HCT116 (cell line): ENCODE results near the gene TFAP2D. TPM values are rescaled to one million over a fixed set of nuclear protein-coding genes. Genes with fewer than 3 reads are reported as not detected.

Source experiments
- ATAC-seq: fragments of 200-7000 bp; cut with Tn5 transposase; 2 replicates; pipeline ENCODE4 v1.9.1; 2020; ENCODE audit warnings: mild to moderate bottlenecking, moderate library complexity
- BruUV-seq: library from RNA; stranded (reverse); fragments of 400-500 nt; replicated peaks from 2 replicates; lab custom pipeline; 2021; lab: Mats Ljungman, UMichigan
- CTCF ChIA-PET: fragments of 300-600 bp; sonication (Branson Sonifier 250); formaldehyde crosslinking; loops from one replicate; lab custom pipeline; 2021; ENCODE audit warnings: antibody characterized with exemption; lab: Charles Lee
- POLR2A ChIA-PET: fragments of 300-600, 350-600 bp; sonication (Branson Sonifier 250); formaldehyde crosslinking; loops from one replicate; lab custom pipeline; 2021; ENCODE audit warnings: antibody characterized with exemption; lab: Charles Lee
- RAD21 ChIA-PET, 2 experiments: fragments of 300-600 bp; sonication (Branson Sonifier 250); formaldehyde crosslinking; loops; one replicate each; lab custom pipeline; 2023; ENCODE audit warnings: low total read pairs in 2 of 2; ENCODE audit not compliant: uncharacterized antibody in 2 of 2, unreplicated experiment in 2 of 2, low non-redundant PET in 1 of 2; lab: Charles Lee
- DNase-seq: peaks from one replicate; pipeline ENCODE4 v3.0.0-alpha.2; 2010; ENCODE audit warnings: low read depth, low spot score
- H2AFZ ChIP-seq: fragments of 200-600 bp; shearing (Covaris generic), sonication (generic); 2 replicates; pipeline ENCODE4 v1.6.1; 2017; ENCODE audit warnings: low read depth, mixed run types, mixed read lengths, antibody characterized with exemption, low read length; ENCODE audit not compliant: poor library complexity, severe bottlenecking
- H3K27ac ChIP-seq: 2 replicates; pipeline ENCODE4 v1.5.1; 2012; ENCODE audit warnings: low read depth, low read length
- H3K27me3 ChIP-seq: fragments of 200-600 bp; sonication (generic); 2 replicates; pipeline ENCODE4 v1.6.1; 2016; ENCODE audit warnings: mixed run types, low read length, mixed read lengths; ENCODE audit not compliant: insufficient read depth
- H3K36me3 ChIP-seq, 2 experiments: fragments of 200-500 bp in 1 of 2; fragments of 200-600 bp in 1 of 2; sonication (Bioruptor generic) in 1 of 2; sonication (generic) in 1 of 2; 2 replicates each; pipeline versions ENCODE4 v1.5.1 to v1.6.1; 2014 to 2016; ENCODE audit warnings: low read length in 2 of 2, inconsistent platforms in 1 of 2, mixed read lengths in 1 of 2, mixed run types in 1 of 2; ENCODE audit not compliant: insufficient read depth in 2 of 2, control insufficient read depth in 1 of 2
- H3K4me1 ChIP-seq, 2 experiments: fragments of 200-600 bp in 1 of 2; sonication (generic) in 1 of 2; 2 replicates each; pipeline versions ENCODE4 v1.5.1 to v1.6.1; 2012 to 2017; ENCODE audit warnings: low read length in 2 of 2, inconsistent platforms in 1 of 2, mild to moderate bottlenecking in 1 of 2, mixed read lengths in 1 of 2, mixed run types in 1 of 2, moderate library complexity in 1 of 2; ENCODE audit not compliant: insufficient read depth in 2 of 2, control insufficient read depth in 1 of 2
- H3K4me2 ChIP-seq: fragments of 200-600 bp; sonication (generic); 2 replicates; pipeline ENCODE4 v1.6.1; 2017; ENCODE audit warnings: mixed run types, low read length, mixed read lengths
- H3K4me3 ChIP-seq, 2 experiments: fragments of 200-600 bp in 1 of 2; sonication (generic) in 1 of 2; replicated peaks in 1 of 2; 2 replicates each; pipeline ENCODE4 v1.5.1; 2011 to 2016; ENCODE audit warnings: low read length in 2 of 2, control low read depth in 1 of 2, low read depth in 1 of 2, mild to moderate bottlenecking in 1 of 2, mixed read lengths in 1 of 2, mixed run types in 1 of 2
- H3K79me2 ChIP-seq: fragments of 200-600 bp; sonication (generic); 2 replicates; pipeline ENCODE4 v1.6.1; 2017; ENCODE audit warnings: mild to moderate bottlenecking, mixed run types, low read length, moderate library complexity, mixed read lengths; ENCODE audit not compliant: insufficient read depth
- H3K9ac ChIP-seq: fragments of 200-600 bp; sonication (generic); 2 replicates; pipeline ENCODE4 v1.6.1; 2016; ENCODE audit warnings: low read length, mixed read lengths
- H3K9me2 ChIP-seq: fragments of 200-600 bp; sonication (generic), shearing (Covaris generic); 2 replicates; pipeline ENCODE4 v1.6.1; 2017; ENCODE audit warnings: mixed run types, mild to moderate bottlenecking, moderate library complexity; ENCODE audit not compliant: insufficient read depth
- H3K9me3 ChIP-seq, 2 experiments: fragments of 200-500 bp in 1 of 2; fragments of 200-600 bp in 1 of 2; sonication (Bioruptor generic) in 1 of 2; sonication (generic) in 1 of 2; 2 replicates each; pipeline ENCODE4 v1.6.1; 2014 to 2017; ENCODE audit warnings: low read length in 2 of 2, mixed read lengths in 2 of 2, inconsistent platforms in 1 of 2, low read depth in 1 of 2, mild to moderate bottlenecking in 1 of 2, mixed run types in 1 of 2, moderate library complexity in 1 of 2; ENCODE audit not compliant: control insufficient read depth in 1 of 2, insufficient read depth in 1 of 2
- H4K20me1 ChIP-seq: fragments of 200-600 bp; sonication (generic), shearing (Covaris generic); 2 replicates; pipeline ENCODE4 v1.6.1; 2017; ENCODE audit warnings: mixed run types, mild to moderate bottlenecking, moderate library complexity; ENCODE audit not compliant: insufficient read depth
- ATF3 ChIP-seq: IDR thresholded peaks from 2 replicates; pipeline ENCODE4 v1.6.1; 2012
- CEBPB ChIP-seq: IDR thresholded peaks from 2 replicates; pipeline ENCODE4 v1.6.1; 2012; ENCODE audit warnings: low read depth
- EZH2phosphoT487 ChIP-seq: fragments of 200-600 bp; IDR thresholded peaks from 2 replicates; pipeline ENCODE4 v1.6.1; 2018; ENCODE audit warnings: antibody characterized with exemption, borderline replicate concordance
- FOSL1 ChIP-seq: IDR thresholded peaks from 2 replicates; pipeline ENCODE4 v1.6.1; 2012; ENCODE audit warnings: low read depth
- JUND ChIP-seq: IDR thresholded peaks from 2 replicates; pipeline ENCODE4 v1.6.1; 2012
- MAX ChIP-seq: IDR thresholded peaks from 2 replicates; pipeline ENCODE4 v1.6.1; 2012
- POLR2A ChIP-seq: IDR thresholded peaks from 2 replicates; pipeline ENCODE4 v1.7.0; 2011; ENCODE audit warnings: borderline replicate concordance; ENCODE audit not compliant: insufficient read depth, insufficient read length; ENCODE audit errors: extremely low read depth
- POLR2AphosphoS5 ChIP-seq: IDR thresholded peaks from 2 replicates; pipeline ENCODE4 v1.6.1; 2011; ENCODE audit warnings: mild to moderate bottlenecking, low read depth, low read length, moderate library complexity
- REST ChIP-seq: IDR thresholded peaks from 2 replicates; pipeline ENCODE4 v1.6.1; 2012; ENCODE audit warnings: low read depth
- TCF7L2 ChIP-seq: IDR thresholded peaks from 2 replicates; pipeline ENCODE4 v1.7.0; 2011; ENCODE audit warnings: borderline replicate concordance, inconsistent platforms; ENCODE audit not compliant: insufficient read depth, insufficient read length; ENCODE audit errors: extremely low read depth
- YY1 ChIP-seq: IDR thresholded peaks from 2 replicates; pipeline ENCODE4 v1.6.1; 2011; ENCODE audit warnings: low read length, low read depth, moderate library complexity, mild to moderate bottlenecking; ENCODE audit not compliant: insufficient replicate concordance; ENCODE audit errors: extremely low read depth
- ZBTB33 ChIP-seq: IDR thresholded peaks from 2 replicates; pipeline ENCODE4 v1.6.1; 2011; ENCODE audit warnings: mild to moderate bottlenecking, low read length, moderate library complexity; ENCODE audit not compliant: insufficient replicate concordance; ENCODE audit errors: extremely low read depth
- intact Hi-C: fragments of 100-400 bp; cut with micrococcal nuclease; formaldehyde crosslinking; loops from 2 replicates; pipeline ENCODE4 v1.10.0; 2022
- total RNA-seq: library from RNA; stranded (reverse); gene quantifications from one replicate; pipeline ENCODE4 v1.2.1, GENCODE V29; 2021; ENCODE audit not compliant: unreplicated experiment

TFAP2D gene
- total RNA-seq, 1 experiment from 2014 or later = not detected

- TF ChIP-seq MAX = no peak
- TF ChIP-seq, all 23 proteins: peak for 0
Measured at GRCh38 chr6:50720623-50721022, 7.3 kb downstream of the TFAP2D start (continued).

GRCh38 chr6:50721978-50722377 is 8.7 kb downstream of the TFAP2D start:
- H3K27ac ChIP-seq = no peak overlapping the region
- ATAC-seq = no peak
- BruUV-seq = no TSS peak
- H3K4me2 ChIP-seq = no peak overlapping the region
- no peaks in the 10 kb centered on the region for H3K4me1 ChIP-seq
- H3K27me3 ChIP-seq = no peaks in the 10 kb centered on the region
- H3K4me3 ChIP-seq = no peak overlapping the region
- ChIA-PET CTCF (no interaction called here), RAD21 (no interaction called here), POLR2A (no interaction called here)
- H4K20me1 ChIP-seq = no peaks in the 10 kb centered on the region
- no peak for DNase-seq
- H3K9me2 ChIP-seq = no peaks in the 10 kb centered on the region
- H3K36me3 ChIP-seq = no peaks in the 10 kb centered on the region
- H3K9me3 ChIP-seq = peaks cover 3 to 13% of the 10 kb centered on the region in 2 experiments; a peak in 2 of 4 replicates
- no peaks in the 10 kb centered on the region for H3K79me2 ChIP-seq
- TF ChIP-seq EZH2phosphoT487 (no peak), FOSL1 (no peak), POLR2A (no peak), YY1 (no peak), ATF3 (no peak), CEBPB (no peak), REST (no peak), POLR2AphosphoS5 (no peak), TCF7L2 (no peak), JUND (no peak), ZBTB33 (no peak)
- TF ChIP-seq, all 23 proteins: peak for 0
- intact Hi-C loops = no loop called here
- Histone ChIP-seq H3K9ac (no peak overlapping the region), H2AFZ (no peak overlapping the region)
